Measurements from ENCODE around the gene PIGL. TPM values are rescaled to one million over a fixed set of nuclear protein-coding genes. Genes with fewer than 3 reads are reported as not detected.

The PIGL gene
- total RNA-seq, 1 donor from 2014 or later, result 23.1 TPM

DNA sequence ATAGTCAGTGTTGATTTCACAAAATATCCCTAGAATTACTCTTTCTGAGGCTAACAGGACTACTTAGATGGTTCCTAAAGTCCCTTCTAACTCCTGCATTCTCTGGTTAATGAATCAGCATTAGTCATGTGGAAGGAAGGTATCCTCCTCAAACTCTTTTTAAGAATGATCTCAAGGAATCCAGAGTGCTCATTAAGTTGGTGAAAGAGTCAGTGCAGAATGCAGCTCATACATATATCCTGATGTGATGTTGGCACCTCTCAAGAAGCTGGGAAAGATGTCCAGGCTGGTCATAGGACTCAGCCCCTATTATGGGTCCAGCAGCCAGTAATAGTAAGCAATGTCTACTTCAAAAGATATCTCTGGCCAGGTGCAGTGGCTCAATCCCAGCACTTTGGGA lies 65.5 kb downstream of the PIGL start:
- no peaks in the 10 kb centered on the region for H3K27me3 Mint-ChIP-seq (ENCODE audit: unreplicated experiment)
- H3K9me3 Mint-ChIP-seq (ENCODE audit: unreplicated experiment), result no peaks in the 10 kb centered on the region
- H3K27ac Mint-ChIP-seq (ENCODE audit: unreplicated experiment), result no peak overlapping the region
- H3K36me3 Mint-ChIP-seq (ENCODE audit: low read depth, unreplicated experiment), result peaks cover 9% of the 10 kb centered on the region
- TF ChIP-seq, protein P1, sequence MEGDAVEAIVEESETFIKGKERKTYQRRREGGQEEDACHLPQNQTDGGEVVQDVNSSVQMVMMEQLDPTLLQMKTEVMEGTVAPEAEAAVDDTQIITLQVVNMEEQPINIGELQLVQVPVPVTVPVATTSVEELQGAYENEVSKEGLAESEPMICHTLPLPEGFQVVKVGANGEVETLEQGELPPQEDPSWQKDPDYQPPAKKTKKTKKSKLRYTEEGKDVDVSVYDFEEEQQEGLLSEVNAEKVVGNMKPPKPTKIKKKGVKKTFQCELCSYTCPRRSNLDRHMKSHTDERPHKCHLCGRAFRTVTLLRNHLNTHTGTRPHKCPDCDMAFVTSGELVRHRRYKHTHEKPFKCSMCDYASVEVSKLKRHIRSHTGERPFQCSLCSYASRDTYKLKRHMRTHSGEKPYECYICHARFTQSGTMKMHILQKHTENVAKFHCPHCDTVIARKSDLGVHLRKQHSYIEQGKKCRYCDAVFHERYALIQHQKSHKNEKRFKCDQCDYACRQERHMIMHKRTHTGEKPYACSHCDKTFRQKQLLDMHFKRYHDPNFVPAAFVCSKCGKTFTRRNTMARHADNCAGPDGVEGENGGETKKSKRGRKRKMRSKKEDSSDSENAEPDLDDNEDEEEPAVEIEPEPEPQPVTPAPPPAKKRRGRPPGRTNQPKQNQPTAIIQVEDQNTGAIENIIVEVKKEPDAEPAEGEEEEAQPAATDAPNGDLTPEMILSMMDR (IDR thresholded peaks at IDR 0.05; ENCODE audit: unreplicated experiment), result no peak
- DNase-seq (ENCODE audit: low spot score), result no peak
- H3K4me1 Mint-ChIP-seq (ENCODE audit: unreplicated experiment), result peaks cover 12% of the 10 kb centered on the region
- H3K4me3 Mint-ChIP-seq (ENCODE audit: unreplicated experiment), result no peak overlapping the region

DNA sequence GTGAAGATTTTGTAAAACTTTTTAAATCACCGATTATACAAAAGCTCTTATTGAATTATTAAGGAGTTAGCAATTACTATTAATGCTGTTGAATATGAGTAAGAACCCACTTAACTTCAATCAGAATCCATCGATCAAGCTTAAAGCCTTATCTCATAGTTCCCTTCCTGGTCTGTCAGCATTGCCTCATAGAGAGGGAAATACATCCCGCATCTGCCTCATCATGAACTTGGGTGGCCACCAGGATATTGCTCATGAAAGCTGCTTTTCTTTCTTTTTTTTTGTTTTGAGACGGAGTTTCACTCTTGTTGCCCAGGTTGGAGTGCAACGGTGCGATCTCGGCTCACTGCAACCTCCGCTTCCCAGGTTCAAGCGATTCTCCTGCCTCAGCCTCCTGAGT lies 66.7 kb downstream of the PIGL start:
- Mint-ChIP-seq H3K36me3 (ENCODE audit: low read depth, unreplicated experiment) (peaks cover 5% of the 10 kb centered on the region), H3K9me3 (ENCODE audit: unreplicated experiment) (no peaks in the 10 kb centered on the region), H3K4me1 (ENCODE audit: unreplicated experiment) (peaks cover 12% of the 10 kb centered on the region), H3K27me3 (ENCODE audit: unreplicated experiment) (no peaks in the 10 kb centered on the region), H3K27ac (ENCODE audit: unreplicated experiment) (no peak overlapping the region), H3K4me3 (ENCODE audit: unreplicated experiment) (no peak overlapping the region)
- DNase-seq (ENCODE audit: low spot score), result no peak
- TF ChIP-seq, protein P1 (IDR thresholded peaks at IDR 0.05; ENCODE audit: unreplicated experiment), result no peak

DNA sequence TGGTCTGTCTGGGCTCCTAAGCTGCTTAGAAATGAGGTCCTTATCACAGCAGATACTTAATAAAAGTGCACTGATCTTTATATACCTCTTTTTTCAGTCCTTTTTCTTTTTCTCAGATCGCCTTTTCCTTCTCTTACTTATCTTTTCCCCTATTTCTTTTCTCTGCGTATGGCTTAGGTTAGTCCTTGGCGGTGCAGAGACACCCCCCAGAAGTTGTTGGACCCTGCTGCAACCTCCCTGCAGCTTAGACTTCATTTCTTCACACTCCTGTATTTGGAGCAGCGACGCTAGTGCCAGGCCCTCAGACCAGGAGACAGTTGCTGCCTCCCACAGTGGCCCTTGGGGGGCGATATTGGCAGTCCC lies 68.6 kb downstream of the PIGL start:
- Mint-ChIP-seq H3K4me1 (ENCODE audit: unreplicated experiment) (peaks cover 12% of the 10 kb centered on the region), H3K27me3 (ENCODE audit: unreplicated experiment) (no peaks in the 10 kb centered on the region), H3K9me3 (ENCODE audit: unreplicated experiment) (no peaks in the 10 kb centered on the region), H3K27ac (ENCODE audit: unreplicated experiment) (no peak overlapping the region), H3K4me3 (ENCODE audit: unreplicated experiment) (peak overlapping the region; percentile 23), H3K36me3 (ENCODE audit: low read depth, unreplicated experiment) (no peaks in the 10 kb centered on the region)
- DNase-seq (ENCODE audit: low spot score), result peak; percentile 42
- TF ChIP-seq, protein P1 (IDR thresholded peaks at IDR 0.05; ENCODE audit: unreplicated experiment), result no peak

DNA sequence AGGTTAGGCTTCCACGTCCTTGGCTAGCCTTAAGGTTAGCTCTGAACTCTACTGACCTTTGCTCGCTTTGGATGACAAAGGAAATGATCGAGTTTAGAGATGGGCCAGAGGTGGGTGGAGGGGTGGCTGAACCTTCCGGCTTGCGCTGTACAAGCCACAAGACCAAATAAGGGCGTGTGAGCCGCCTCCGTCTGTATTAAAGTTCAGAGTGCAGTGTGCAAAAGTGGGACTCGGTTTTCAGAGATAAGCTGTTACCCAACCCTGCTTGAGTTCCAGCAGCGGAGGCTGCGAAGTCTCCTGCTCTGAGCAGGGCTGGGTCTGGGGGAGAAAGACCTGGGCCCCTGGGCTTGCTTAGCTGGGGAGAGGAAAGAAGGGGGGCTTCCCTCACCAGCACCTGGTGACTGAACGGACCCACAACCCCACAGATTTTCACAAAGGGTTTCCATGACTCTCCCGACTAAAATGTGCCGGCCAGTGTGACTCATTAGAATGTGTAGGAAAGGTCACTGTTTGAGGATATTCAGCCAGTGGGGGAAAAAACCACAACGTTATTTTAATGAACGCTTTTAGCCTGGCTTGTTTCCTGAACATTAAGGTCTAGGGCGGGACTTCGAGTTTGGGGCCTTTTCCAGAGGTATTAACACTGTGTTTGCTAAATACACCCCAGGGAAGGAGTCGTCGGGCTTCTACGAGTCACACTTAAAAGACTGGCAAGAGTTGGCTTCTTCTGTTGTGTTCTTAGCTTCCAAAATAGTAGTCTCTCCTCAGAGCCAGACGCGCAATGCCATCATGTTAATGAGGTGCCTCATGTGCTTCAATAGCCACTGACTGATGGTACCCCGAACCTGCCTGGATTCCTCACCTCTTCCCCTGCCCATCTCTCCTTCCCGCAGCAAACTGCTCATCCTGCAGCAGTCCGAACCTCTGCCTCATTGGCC lies 69.3 kb downstream of the PIGL start:
- Mint-ChIP-seq H3K27me3 (ENCODE audit: unreplicated experiment) (no peaks in the 10 kb centered on the region), H3K4me3 (ENCODE audit: unreplicated experiment) (peak overlapping the region; percentile 23), H3K27ac (ENCODE audit: unreplicated experiment) (no peak overlapping the region), H3K36me3 (ENCODE audit: low read depth, unreplicated experiment) (no peaks in the 10 kb centered on the region), H3K4me1 (ENCODE audit: unreplicated experiment) (peaks cover 12% of the 10 kb centered on the region), H3K9me3 (ENCODE audit: unreplicated experiment) (no peaks in the 10 kb centered on the region)
- TF ChIP-seq, protein P1 (IDR thresholded peaks at IDR 0.05; ENCODE audit: unreplicated experiment), result no peak
- DNase-seq (ENCODE audit: low spot score), result no peak

DNA sequence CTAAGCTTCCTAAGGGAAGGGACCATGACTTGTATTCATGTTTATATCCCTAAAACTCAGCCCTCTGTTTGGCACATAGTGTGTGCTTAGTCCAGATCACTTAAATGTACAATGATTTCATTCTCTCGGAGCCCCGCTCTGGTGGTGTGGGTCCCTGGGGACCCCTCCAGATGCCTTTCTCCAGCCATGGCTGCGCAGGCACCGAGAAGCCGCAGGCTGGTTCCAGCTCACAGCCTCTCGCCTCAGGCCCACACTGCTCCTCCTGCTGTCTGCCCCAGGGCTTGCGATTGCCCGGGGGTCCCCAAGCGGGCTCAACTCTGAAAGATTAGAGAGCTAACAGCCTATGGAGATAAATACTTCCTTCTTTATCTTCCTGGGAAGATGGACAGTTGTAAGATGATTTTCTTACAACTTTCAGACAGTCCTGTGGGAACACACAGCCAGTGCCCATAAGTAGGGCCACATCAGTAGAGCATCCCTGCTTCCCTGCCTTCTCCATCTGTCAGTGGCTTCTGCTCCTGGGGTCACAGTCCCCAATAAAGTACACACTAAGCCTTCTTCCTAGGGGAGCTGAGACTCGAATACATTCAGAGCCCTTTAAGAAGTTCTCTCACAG lies 70.0 kb downstream of the PIGL start:
- H3K4me3 Mint-ChIP-seq (ENCODE audit: unreplicated experiment), result no peak overlapping the region
- no peaks in the 10 kb centered on the region for H3K36me3 Mint-ChIP-seq (ENCODE audit: low read depth, unreplicated experiment)
- H3K4me1 Mint-ChIP-seq (ENCODE audit: unreplicated experiment), result peaks cover 12% of the 10 kb centered on the region
- DNase-seq (ENCODE audit: low spot score), result no peak
- H3K27me3 Mint-ChIP-seq (ENCODE audit: unreplicated experiment), result no peaks in the 10 kb centered on the region
- no peak overlapping the region for H3K27ac Mint-ChIP-seq (ENCODE audit: unreplicated experiment)
- no peaks in the 10 kb centered on the region for H3K9me3 Mint-ChIP-seq (ENCODE audit: unreplicated experiment)
- TF ChIP-seq, protein P1 (IDR thresholded peaks at IDR 0.05; ENCODE audit: unreplicated experiment), result no peak
